AG04450 (cell line): ENCODE data around the gene WDR64. TPM values are rescaled to one million over a fixed set of nuclear protein-coding genes. Genes with fewer than 3 reads are reported as not detected.

Experiments used
- CTCF ChIA-PET: fragments of 300-600, 350-600 bp; formaldehyde crosslinking; extraction: SDS; loops from one replicate; lab custom pipeline; 2022; ENCODE audit warnings: antibody characterized with exemption, inconsistent platforms; lab: Charles Lee
- POLR2A ChIA-PET: fragments of 350-600 bp; formaldehyde crosslinking; extraction: SDS; loops from one replicate; lab custom pipeline; 2021; ENCODE audit warnings: antibody characterized with exemption, inconsistent platforms; lab: Yijun Ruan, JAX
- DNase-seq: peaks from one replicate; pipeline ENCODE4 v3.0.0-alpha.2; 2011; ENCODE audit warnings: low read depth, low spot score
- H3K27ac ChIP-seq: one replicate; pipeline ENCODE4 v1.5.1; 2012; ENCODE audit warnings: low read depth, low read length, control low read depth
- H3K27me3 ChIP-seq: one replicate; pipeline ENCODE4 v1.6.0; 2012; ENCODE audit warnings: low read length; ENCODE audit not compliant: control insufficient read depth, insufficient read depth
- H3K4me3 ChIP-seq: 2 replicates; pipeline ENCODE4 v1.5.1; 2011; ENCODE audit warnings: mild to moderate bottlenecking, low read depth, low read length, control low read depth
- H3K9me3 ChIP-seq: 2 replicates; pipeline ENCODE4 v1.5.1; 2012; ENCODE audit warnings: low read length; ENCODE audit not compliant: control insufficient read depth, insufficient read depth
- CTCF ChIP-seq: IDR thresholded peaks from 2 replicates; pipeline ENCODE4 v1.5.1; 2011; ENCODE audit warnings: low read depth, low read length, control low read depth, inconsistent platforms
- polyA plus RNA-seq: library from polyadenylated mRNA; depleted of rRNA; stranded (reverse); fragments of >200 nt; gene quantifications from 2 replicates; pipeline ENCODE4 v1.2.3, GENCODE V29; 2011; rRNA removed

Gene WDR64
- polyA plus RNA-seq, 1 experiment = not detected

GRCh38 chr1:241847540-241847795, 195.4 kb downstream of the WDR64 start:
- H3K9me3 ChIP-seq = peaks cover 3% of the 10 kb centered on the region; the same call in 1 of the 2 replicates
- ChIA-PET CTCF (interaction anchor here (0.6 to 2.6 kb wide), 10 partner anchors 8 to 256 kb away, joined by 3 to 22 read pairs (median 4); partner anchors contain the start of gene MAP1LC3C), POLR2A (interaction anchor here (0.6 to 1.6 kb wide), 3 partner anchors 9 to 45 kb away, joined by 4 to 11 read pairs (median 7); no protein-coding TSS in a partner anchor)
- DNase-seq = no peak
- peak overlapping the region; percentile 100 for H3K27ac ChIP-seq
- no peak for TF ChIP-seq CTCF
- peak overlapping the region; percentile 90 for H3K4me3 ChIP-seq
- H3K27me3 ChIP-seq = no peaks in the 10 kb centered on the region

- POLR2A ChIA-PET = interaction anchor here (0.6 to 1.6 kb wide), 6 partner anchors 10 to 238 kb away, joined by 3 to 11 read pairs (median 4); partner anchors contain the start of genes CHML and OPN3
These were observed 196.0 kb downstream of the WDR64 start, which contains the start of gene EXO1 for GRCh38 chr1:241847796-241848685. EXO1 (plus strand) TSS chr1:241848204; CDS start chr1:241850426, 2,222 bp downstream.

GRCh38 chr1:241848686-241849344, 196.7 kb downstream of the WDR64 start:
- DNase-seq = no peak
- H3K27me3 ChIP-seq = no peaks in the 10 kb centered on the region
- H3K27ac ChIP-seq = no peak overlapping the region
- POLR2A ChIA-PET = no interaction called here
- no peak for TF ChIP-seq CTCF
- CTCF ChIA-PET = interaction anchor here (1.3 to 3.8 kb wide), 4 partner anchors 14 to 237 kb away, joined by 3 to 24 read pairs (median 4); no protein-coding TSS in a partner anchor
- peak overlapping the region; percentile 90 for H3K4me3 ChIP-seq
- H3K9me3 ChIP-seq = peaks cover 3% of the 10 kb centered on the region; the same call in 1 of the 2 replicates

More at GRCh38 chr1:241847796-241848685, 196.0 kb downstream of the WDR64 start, which contains the start of gene EXO1:
- DNase-seq = peak; percentile 69
- peak within 1 kb of the TSS; percentile 100 for H3K27ac ChIP-seq
- H3K4me3 ChIP-seq = peak within 1 kb of the TSS; percentile 90
- CTCF ChIA-PET = interaction anchor here (0.6 to 2.6 kb wide), 10 partner anchors 9 to 256 kb away, joined by 3 to 22 read pairs (median 4); partner anchors contain the start of gene MAP1LC3C
- TF ChIP-seq CTCF = peak; percentile 37
- H3K27me3 ChIP-seq = no peaks in the 10 kb centered on the region
- H3K9me3 ChIP-seq = peaks cover 3% of the 10 kb centered on the region; the same call in 1 of the 2 replicates

- H3K27ac ChIP-seq = no peak overlapping the region
- no peak for DNase-seq
- POLR2A ChIA-PET = no interaction called here
- CTCF ChIA-PET = interaction anchor here (1.3 to 3.8 kb wide), 2 partner anchors 15 to 238 kb away, joined by 3 to 24 read pairs; no protein-coding TSS in a partner anchor
- no peaks in the 10 kb centered on the region for H3K27me3 ChIP-seq
- TF ChIP-seq CTCF = no peak
- peaks cover 3% of the 10 kb centered on the region; the same call in 1 of the 2 replicates for H3K9me3 ChIP-seq
- peak overlapping the region; percentile 90; the same call in 1 of the 2 replicates for H3K4me3 ChIP-seq
These were observed 197.2 kb downstream of the WDR64 start for GRCh38 chr1:241849345-241849695.

Other genes starting within 250 kb of the WDR64 start
- gene FH, start 132.5 kb upstream of the WDR64 start, polyA plus RNA-seq = 80.6 and 104 TPM in 2 replicates
- gene KMO, start 119.9 kb upstream of the WDR64 start, polyA plus RNA-seq = 0.04 and 0.07 TPM in 2 replicates
- gene CHML, start 11.9 kb upstream of the WDR64 start, polyA plus RNA-seq = 13.0 and 17.1 TPM in 2 replicates
- gene OPN3, start 11.9 kb upstream of the WDR64 start, polyA plus RNA-seq = 57.1 and 70.1 TPM in 2 replicates
- 2.9 and 4.3 TPM in 2 replicates for gene EXO1, start 195.9 kb downstream of the WDR64 start, polyA plus RNA-seq